Spleen (tissue), 11 donors: ENCODE results near the gene PRTN3. TPM values are rescaled to one million over a fixed set of nuclear protein-coding genes. Genes with fewer than 3 reads are reported as not detected.

Experiments used
- DNase-seq: peaks from one replicate; pipeline ENCODE4 v3.0.0-alpha.2; 2020
- H3K27ac ChIP-seq, 8 donors: fragments of 200-600 bp; sonication (generic) in 7 of 8; 1 replicate in 4 of 8; 2 replicates in 4 of 8; pipeline versions ENCODE4 v1.5.0 to v1.8.0; 2016 to 2021; ENCODE audit warnings: inconsistent platforms in 4 of 8, mild to moderate bottlenecking in 4 of 8, moderate library complexity in 1 of 8
- H3K27me3 ChIP-seq, 7 donors: fragments of 200-600 bp; sonication (generic) in 6 of 7; replicated peaks in 1 of 7; 1 replicate in 4 of 7; 2 replicates in 3 of 7; pipeline versions ENCODE4 v1.5.0 to v1.8.0; 2016 to 2021; ENCODE audit warnings: inconsistent platforms in 3 of 7, mild to moderate bottlenecking in 1 of 7
- H3K36me3 ChIP-seq, 6 donors: fragments of 200-600 bp; sonication (generic) in 5 of 6; 1 replicate in 4 of 6; 2 replicates in 2 of 6; pipeline versions ENCODE4 v1.5.0 to v1.8.0; 2016 to 2021; ENCODE audit warnings: inconsistent platforms in 2 of 6
- H3K4me1 ChIP-seq, 6 donors: fragments of 200-600 bp; sonication (generic) in 5 of 6; 1 replicate in 3 of 6; 2 replicates in 3 of 6; pipeline versions ENCODE4 v1.5.0 to v1.8.0; 2016 to 2021; ENCODE audit warnings: inconsistent platforms in 3 of 6
- H3K4me3 ChIP-seq, 8 donors: fragments of 200-600 bp; sonication (generic) in 7 of 8; 1 replicate in 4 of 8; 2 replicates in 4 of 8; pipeline versions ENCODE4 v1.5.0 to v1.8.0; 2016 to 2021; ENCODE audit warnings: inconsistent platforms in 4 of 8, mild to moderate bottlenecking in 4 of 8, moderate library complexity in 2 of 8
- H3K9me3 ChIP-seq, 8 donors: fragments of 200-600 bp; sonication (generic) in 7 of 8; 1 replicate in 4 of 8; 2 replicates in 4 of 8; pipeline versions ENCODE4 v1.5.0 to v1.8.0; 2016 to 2021; ENCODE audit warnings: inconsistent platforms in 4 of 8
- POLR2A ChIP-seq, 3 donors: fragments of 450-650 bp; IDR thresholded peaks; one replicate each; pipeline ENCODE4 v1.5.1; 2017; ENCODE audit warnings: antibody characterized with exemption in 3 of 3, mild to moderate bottlenecking in 1 of 3
- POLR2AphosphoS5 ChIP-seq, 3 donors: sonication (generic); formaldehyde crosslinking; IDR thresholded peaks; one replicate each; pipeline ENCODE4 v1.5.1; 2017; ENCODE audit warnings: antibody characterized with exemption in 3 of 3
- WGBS, 5 donors: extraction: QIAGEN DNeasy Blood & Tissue Kit in 3 of 5; methylation state at CpG; one replicate each; pipeline versions ENCODE4 v1.1.5 to v1.1.7; 2013 to 2018; 5-methylcytosine and 5-hydroxymethylcytosine counted together
- intact Hi-C: fragments of 100-400 bp; cut with DNase I; formaldehyde crosslinking; loops from one replicate; pipeline ENCODE4 v1.15.0; 2023; ENCODE audit warnings: low total_unique reads
- polyA plus RNA-seq, 3 donors: library from polyadenylated mRNA; stranded (reverse); fragments of 200-250 nt; gene quantifications; one replicate each; pipeline ENCODE4 v1.2.1, GENCODE V29; 2013
- total RNA-seq, 7 donors: library from RNA; depleted of rRNA in 3 of 7; stranded (reverse); fragments of >200 nt in 3 of 7; fragmentation: NEBNext Ultra II Directional in 4 of 7; extraction: Animal tissue kit (Norgen Biotek cat#: 25700) in 4 of 7; gene quantifications; one replicate each; pipeline versions ENCODE4 v1.1.0 to v1.2.1, GENCODE V29; 2016 to 2021
- TF ChIP-seq, protein P1 (sequence below), 11 experiments: fragments of 200-600 bp in 7 of 11; fragments of 450-650 bp in 4 of 11; sonication (generic) in 4 of 11; IDR thresholded peaks in 8 of 11; conservative IDR thresholded peaks in 3 of 11; 1 replicate in 7 of 11; 2 replicates in 4 of 11; pipeline versions ENCODE4 v1.4.0 to v1.8.0; 2016 to 2021; ENCODE audit warnings: antibody characterized with exemption in 11 of 11, inconsistent platforms in 4 of 11, mild to moderate bottlenecking in 1 of 11
- donor health status: healthy with polysubstance abuse.
- donor health status: DM: no; HTN: no; CAD: no; lungs with moderate emphysema.
- donor health status: DM: no; HTN: no; CAD: no.
- donor health status: Bipolar disorder and iron deficiency.
- donor health status: healthy.
- donor health status: DM: no; HTN: no; CAD: no.
- donor health status: DM: yes; HTN: yes; CAD: no.

The PRTN3 gene
- total and polyA plus RNA-seq, 10 donors: 0.89 to 168 (median 7.9) TPM

DNA sequence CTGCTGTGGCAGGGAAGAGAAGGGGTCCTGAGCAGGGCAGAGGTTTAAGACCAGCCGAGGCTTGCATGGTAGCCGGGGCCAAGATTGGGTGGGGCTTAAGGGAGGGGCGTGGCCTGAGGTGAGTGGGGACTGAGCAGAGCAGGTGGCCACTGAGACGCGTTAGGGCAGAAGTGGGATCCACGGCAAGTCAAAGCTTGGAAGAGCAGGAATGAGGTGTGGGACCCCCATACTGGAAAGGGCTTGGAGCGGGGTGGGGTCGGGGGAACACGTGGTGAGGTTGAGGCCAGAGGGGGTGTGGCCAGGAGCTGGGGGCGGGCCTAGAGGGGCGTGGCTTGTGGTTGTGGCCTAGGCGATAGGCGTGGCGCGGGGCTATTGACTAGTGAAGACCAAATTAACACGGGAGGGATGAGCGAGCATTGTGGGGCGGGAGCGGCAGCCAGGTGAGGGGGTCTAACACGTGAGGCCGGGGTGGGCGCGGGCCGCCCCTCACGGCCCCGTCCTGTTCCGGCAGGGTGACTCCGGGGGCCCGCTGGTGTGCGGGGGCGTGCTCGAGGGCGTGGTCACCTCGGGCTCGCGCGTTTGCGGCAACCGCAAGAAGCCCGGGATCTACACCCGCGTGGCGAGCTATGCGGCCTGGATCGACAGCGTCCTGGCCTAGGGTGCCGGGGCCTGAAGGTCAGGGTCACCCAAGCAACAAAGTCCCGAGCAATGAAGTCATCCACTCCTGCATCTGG is 21.9 kb downstream of the PRTN3 start:
- DNase-seq: peak; percentile 92
- H3K4me3 ChIP-seq: peak overlapping the region in 4 of 8 donors; percentile 25 to 66 (median 30)
- intact Hi-C loops: loop anchor here (2.0 to 10.0 kb wide), 2 partner anchors 58 to 122 kb away; partner anchors contain the start of gene WDR18

DNA sequence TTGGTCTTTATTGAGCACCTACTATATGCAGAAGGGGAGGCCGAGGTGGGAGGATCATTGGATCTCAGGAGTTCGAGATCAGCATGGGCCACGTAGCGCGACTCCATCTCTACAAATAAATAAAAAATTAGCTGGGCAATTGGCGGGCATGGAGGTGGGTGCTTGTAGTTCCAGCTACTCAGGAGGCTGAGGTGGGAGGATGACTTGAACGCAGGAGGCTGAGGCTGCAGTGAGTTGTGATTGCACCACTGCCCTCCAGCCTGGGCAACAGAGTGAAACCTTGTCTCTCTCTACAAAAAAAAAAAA is 22.5 kb downstream of the PRTN3 start:
- H3K36me3 ChIP-seq: peaks cover 0 to 18% (median 11%) of the 10 kb centered on the region in 6 donors
- peaks cover 0 to 55% (median 20%) of the 10 kb centered on the region in 7 donors for H3K27me3 ChIP-seq
- no peak for TF ChIP-seq POLR2A (IDR thresholded peaks at IDR 0.05)
- TF ChIP-seq POLR2AphosphoS5 (IDR thresholded peaks at IDR 0.05): no peak
- TF ChIP-seq, protein P1, sequence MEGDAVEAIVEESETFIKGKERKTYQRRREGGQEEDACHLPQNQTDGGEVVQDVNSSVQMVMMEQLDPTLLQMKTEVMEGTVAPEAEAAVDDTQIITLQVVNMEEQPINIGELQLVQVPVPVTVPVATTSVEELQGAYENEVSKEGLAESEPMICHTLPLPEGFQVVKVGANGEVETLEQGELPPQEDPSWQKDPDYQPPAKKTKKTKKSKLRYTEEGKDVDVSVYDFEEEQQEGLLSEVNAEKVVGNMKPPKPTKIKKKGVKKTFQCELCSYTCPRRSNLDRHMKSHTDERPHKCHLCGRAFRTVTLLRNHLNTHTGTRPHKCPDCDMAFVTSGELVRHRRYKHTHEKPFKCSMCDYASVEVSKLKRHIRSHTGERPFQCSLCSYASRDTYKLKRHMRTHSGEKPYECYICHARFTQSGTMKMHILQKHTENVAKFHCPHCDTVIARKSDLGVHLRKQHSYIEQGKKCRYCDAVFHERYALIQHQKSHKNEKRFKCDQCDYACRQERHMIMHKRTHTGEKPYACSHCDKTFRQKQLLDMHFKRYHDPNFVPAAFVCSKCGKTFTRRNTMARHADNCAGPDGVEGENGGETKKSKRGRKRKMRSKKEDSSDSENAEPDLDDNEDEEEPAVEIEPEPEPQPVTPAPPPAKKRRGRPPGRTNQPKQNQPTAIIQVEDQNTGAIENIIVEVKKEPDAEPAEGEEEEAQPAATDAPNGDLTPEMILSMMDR (IDR thresholded peaks at IDR 0.05 in 8 of 11, conservative IDR thresholded peaks at IDR 0.05 in 3 of 11): no peak
- H3K4me3 ChIP-seq: peak overlapping the region in 5 of 8 donors; percentile 10 to 66 (median 29)
- intact Hi-C loops: loop anchor here (2.0 to 10.0 kb wide), 2 partner anchors 58 to 122 kb away; partner anchors contain the start of gene WDR18
- no peak for DNase-seq
- WGBS, 5 donors: 56 to 74% (median 70%) methylated on average over 7 of the region's 7 CpGs
- H3K9me3 ChIP-seq: no peaks in the 10 kb centered on the region
- H3K27ac ChIP-seq: peak overlapping the region in 7 of 8 donors; percentile 58 to 85 (median 78)
- H3K4me1 ChIP-seq: peaks cover 11 to 57% (median 45%) of the 10 kb centered on the region in 6 donors

More for the DNA sequence above, 21.9 kb downstream of the PRTN3 start:
- Histone ChIP-seq H3K4me1 (peaks cover 11 to 57% (median 45%) of the 10 kb centered on the region in 6 donors), H3K27ac (peak overlapping the region in 3 of 8 donors; percentile 78 to 85 (median 80)), H3K36me3 (peaks cover 0 to 13% (median 6%) of the 10 kb centered on the region in 6 donors), H3K9me3 (no peaks in the 10 kb centered on the region), H3K27me3 (peaks cover 0 to 58% (median 20%) of the 10 kb centered on the region in 7 donors)
- peak in 2 of 3 donors; percentile 29 to 65 for TF ChIP-seq POLR2AphosphoS5 (IDR thresholded peaks at IDR 0.05)
- TF ChIP-seq, protein P1 (IDR thresholded peaks at IDR 0.05 in 8 of 11, conservative IDR thresholded peaks at IDR 0.05 in 3 of 11): no peak
- TF ChIP-seq POLR2A (IDR thresholded peaks at IDR 0.05): no peak
- WGBS, 5 donors: 6 to 12% (median 9%) methylated on average over 32 to 48 of the region's 48 CpGs

DNA sequence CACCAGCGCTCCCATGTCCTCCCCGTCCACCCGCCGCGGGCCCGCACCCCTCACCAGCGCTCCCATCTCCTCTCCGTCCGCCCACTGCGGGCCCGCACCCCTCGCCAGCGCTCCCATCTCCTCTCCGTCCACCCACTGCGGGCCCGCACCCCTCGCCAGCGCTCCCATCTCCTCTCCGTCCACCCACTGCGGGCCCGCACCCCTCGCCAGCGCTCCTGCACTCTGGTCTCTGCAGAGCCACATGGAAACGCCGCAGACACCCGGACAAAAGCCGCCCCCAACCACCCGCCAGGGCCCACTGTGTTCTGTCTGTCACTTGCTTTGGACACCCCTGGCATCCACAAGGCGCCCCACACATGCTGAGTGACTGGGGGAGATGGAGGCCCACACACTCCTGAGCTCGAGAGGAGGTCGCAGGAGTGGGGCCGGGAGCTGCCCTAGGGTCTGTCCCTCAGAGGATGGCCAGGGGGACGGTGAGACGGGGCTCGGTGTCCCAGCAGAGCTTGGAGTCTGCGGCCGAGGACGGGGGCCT is 26.0 kb downstream of the PRTN3 start:
- Histone ChIP-seq H3K36me3 (peaks cover 0 to 52% (median 33%) of the 10 kb centered on the region in 6 donors), H3K4me3 (no peak overlapping the region), H3K27me3 (peaks cover 0 to 19% (median 3%) of the 10 kb centered on the region in 7 donors), H3K27ac (no peak overlapping the region), H3K4me1 (peaks cover 11 to 27% (median 23%) of the 10 kb centered on the region in 6 donors), H3K9me3 (no peaks in the 10 kb centered on the region)
- 83 to 91% (median 91%) methylated on average over 27 to 38 of the region's 38 CpGs for WGBS, 5 donors
- TF ChIP-seq, protein P1 (IDR thresholded peaks at IDR 0.05 in 8 of 11, conservative IDR thresholded peaks at IDR 0.05 in 3 of 11): no peak
- peak in 1 of 3 donors; percentile 42 for TF ChIP-seq POLR2AphosphoS5 (IDR thresholded peaks at IDR 0.05)
- intact Hi-C loops: loop anchor here (10.0 kb wide), 1 partner anchor 118 kb away; the partner anchor contains the start of gene WDR18
- DNase-seq: no peak
